Measurements from ENCODE around the gene BLNK.

BLNK gene

DNA sequence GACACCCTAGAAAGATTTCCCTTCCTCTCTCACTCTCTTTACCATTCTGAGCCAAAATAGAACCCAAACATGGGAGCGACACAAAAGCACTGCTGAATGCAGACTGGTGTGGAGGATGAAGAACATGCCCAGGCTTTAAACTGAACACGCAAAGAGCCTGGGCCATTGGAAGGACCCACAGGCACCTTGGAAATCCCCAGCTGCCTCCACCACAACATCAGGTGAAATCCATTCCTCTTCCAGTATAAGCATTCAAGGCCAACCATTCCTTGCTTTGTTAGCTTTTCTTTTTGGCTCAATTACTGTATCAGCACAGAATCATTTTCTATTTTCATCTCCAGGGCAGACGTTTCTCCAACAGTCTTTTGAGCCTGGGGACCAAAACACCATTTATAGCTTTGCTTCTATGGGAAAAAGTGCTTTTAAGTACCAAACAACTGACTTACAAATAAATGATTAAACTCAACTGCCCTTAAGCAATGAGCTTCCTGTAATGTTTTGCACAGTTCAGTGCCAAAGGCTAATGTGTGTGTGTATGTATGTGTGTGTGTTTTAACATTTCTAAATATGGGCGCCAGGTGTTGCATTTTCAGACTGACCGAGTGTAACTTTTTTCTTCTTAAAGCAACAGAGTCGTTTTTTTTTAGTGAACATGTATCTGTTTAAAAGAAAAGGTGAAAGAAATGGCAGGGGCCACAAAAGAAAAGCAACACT lies 16.2 kb upstream of the BLNK start:
- DNase-seq, result no peak

GRCh38 chr10:96285331-96285752 lies 14.0 kb upstream of the BLNK start:
- no peak for DNase-seq

DNA sequence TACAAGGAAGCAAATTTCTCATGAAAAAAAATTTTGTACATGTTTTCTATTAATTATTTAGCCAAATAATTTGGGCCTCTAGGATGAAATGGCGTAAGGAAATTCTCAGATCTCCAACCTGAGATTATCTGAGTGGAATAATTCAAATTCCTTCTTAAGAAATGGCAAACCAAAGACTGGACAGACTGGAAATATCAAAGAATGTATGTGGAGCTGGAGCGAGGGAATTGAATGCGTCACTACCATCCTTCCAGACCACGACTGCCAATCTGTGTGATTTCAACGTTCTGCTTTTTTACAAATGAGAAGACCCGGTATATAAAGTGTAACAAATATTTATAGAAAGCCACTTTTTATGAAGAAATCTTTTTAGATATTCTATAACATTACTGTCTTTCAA lies 12.4 kb upstream of the BLNK start:
- DNase-seq, result no peak

DNA sequence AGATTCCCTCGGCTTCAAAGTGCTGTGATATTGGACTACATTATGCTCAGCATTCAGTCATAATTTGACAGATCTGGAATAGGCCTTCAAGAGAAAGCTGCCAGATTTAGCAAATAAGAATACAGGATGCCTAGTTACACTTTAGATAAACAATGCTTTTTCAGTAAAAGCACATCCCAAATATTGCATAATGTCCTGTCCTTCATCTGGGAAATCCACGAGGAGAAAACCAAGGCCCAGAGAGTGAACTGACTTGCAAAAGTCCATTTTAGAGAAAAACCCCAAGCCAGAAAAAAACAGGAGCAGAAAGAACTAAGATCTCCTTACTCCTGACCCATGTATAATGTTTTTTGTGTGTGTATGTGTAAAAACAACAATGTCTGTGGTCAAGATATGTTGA lies 12.0 kb upstream of the BLNK start:
- no peak for DNase-seq

- no peak for DNase-seq
Observed at GRCh38 chr10:96281444-96282029, 10.2 kb upstream of the BLNK start.

GRCh38 chr10:96280859-96281258 lies 9.5 kb upstream of the BLNK start:
- no peak for DNase-seq

GRCh38 chr10:96279191-96279641 lies 7.8 kb upstream of the BLNK start:
- no peak for DNase-seq

DNA sequence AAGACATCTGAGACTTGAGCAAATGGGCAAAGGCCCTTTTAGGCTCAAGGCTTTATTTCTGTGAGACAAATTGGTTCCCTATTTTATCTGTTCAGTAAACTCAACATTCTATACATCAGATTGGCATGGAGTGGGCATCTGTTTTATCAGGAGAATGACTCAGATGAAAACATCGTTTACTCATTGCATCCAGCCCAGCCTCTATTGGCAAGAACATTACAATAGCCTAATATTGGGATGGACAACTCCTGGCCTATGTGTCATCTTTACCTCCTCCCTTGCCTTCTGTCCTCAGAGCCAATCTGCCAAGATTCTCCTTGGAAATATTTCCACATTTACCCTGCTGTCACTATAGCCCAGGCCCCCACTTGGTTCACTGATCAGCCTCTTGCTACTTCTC lies 5.5 kb upstream of the BLNK start:
- no peak for DNase-seq

- DNase-seq, result no peak
Observed at GRCh38 chr10:96276426-96276825, 5.1 kb upstream of the BLNK start.

DNA sequence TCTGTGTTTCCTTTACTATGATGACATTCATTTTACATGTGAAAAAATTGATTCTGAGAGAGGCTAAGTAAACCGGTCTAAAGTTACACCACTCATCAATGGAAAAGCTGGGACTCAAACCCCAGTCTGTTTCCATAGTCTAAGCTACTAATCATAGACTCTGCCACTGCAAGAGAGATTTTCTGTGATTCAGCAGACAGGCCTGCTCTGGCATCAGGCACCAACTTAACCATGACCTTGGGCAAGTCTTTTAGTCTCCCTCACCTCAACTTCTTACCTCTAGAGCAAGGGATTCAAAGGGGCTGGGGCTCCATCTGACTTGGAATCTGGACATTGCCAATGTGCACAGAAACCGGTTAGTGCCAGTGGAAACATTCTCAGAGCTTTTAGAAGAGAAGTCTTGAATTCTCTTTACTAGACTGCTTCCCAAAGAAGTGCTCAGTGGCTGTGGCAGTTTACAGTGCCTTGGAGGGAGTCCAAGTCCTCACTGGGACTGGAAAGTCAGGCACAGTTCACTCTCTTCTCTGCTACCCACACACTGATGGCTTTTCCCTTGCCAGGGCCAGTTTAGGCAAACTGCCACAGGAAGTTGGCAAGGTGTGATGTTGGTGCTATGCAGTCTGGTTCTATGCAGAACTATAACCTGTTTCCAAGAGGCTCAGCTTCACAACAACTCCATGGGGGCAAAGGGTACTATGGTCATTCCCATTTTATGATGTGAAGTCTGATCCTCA lies 4.5 kb upstream of the BLNK start:
- no peak for DNase-seq

- no peak for DNase-seq
Observed at GRCh38 chr10:96272316-96273280, 1.2 kb upstream of the BLNK start.

DNA sequence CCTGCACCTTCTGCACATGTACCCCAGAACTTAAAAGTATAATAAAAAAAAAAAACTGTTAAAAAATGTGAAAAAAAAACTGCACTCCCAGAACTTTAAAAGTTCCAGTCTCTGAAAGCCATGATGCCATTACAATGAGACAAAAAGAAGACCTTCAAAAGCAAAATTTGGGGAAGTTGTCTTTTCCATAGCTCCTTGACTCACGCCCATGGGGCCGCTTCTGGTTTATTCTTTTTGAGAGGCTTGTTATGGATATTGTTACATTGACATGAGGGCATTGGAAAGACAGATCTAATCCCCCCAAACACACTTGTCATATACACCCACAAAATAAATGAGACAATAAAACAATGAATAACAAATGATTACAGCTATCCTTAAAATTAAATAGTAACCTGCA lies 798 bp downstream of the BLNK start:
- no peak for DNase-seq

GRCh38 chr10:96269438-96270300 lies 1.7 kb downstream of the BLNK start:
- no peak for DNase-seq

- no peak for DNase-seq
Observed at GRCh38 chr10:96268341-96268909, 2.9 kb downstream of the BLNK start.

- no peak for DNase-seq
Observed at GRCh38 chr10:96267234-96267705, 4.1 kb downstream of the BLNK start.

GRCh38 chr10:96266118-96266770 lies 5.1 kb downstream of the BLNK start:
- DNase-seq, result no peak

DNA sequence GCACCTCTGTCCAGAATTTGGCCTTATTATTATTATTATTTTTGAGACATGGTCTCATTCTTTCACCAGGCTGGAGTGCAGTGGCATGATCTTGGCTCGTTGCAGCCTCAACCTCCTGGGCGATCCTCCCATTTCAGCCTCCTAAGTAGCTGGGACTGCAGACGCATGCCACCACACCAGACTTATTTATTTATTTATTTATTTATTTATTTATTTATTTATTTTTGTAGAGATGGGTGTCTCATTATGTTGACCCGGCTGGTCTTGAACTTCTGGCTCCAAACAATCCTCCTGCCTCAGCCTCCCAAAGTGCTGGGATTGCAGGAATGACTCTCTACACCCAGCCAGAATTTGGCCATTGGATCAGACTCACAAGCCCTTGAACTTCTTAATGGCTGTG lies 6.4 kb downstream of the BLNK start:
- no peak for DNase-seq

DNA sequence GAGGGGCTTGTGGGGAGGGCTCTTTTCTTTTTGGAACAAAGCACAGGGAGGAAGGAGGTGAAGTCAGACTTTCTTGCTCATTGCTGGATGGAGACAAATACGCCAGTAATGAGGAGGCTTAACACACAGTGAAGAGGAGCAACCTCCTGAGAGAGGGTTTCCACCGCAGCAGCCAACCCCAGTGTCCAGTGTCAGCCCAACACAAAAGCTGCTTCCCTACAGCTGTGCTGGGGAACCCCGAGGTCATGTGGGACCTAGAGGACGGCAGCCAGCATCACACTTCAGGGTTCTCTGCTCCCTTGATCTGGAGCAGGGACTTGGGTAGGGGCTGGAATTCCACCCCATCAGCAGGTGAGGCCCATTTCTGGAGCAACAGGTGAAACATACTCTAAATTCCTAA lies 7.7 kb downstream of the BLNK start:
- no peak for DNase-seq

DNA sequence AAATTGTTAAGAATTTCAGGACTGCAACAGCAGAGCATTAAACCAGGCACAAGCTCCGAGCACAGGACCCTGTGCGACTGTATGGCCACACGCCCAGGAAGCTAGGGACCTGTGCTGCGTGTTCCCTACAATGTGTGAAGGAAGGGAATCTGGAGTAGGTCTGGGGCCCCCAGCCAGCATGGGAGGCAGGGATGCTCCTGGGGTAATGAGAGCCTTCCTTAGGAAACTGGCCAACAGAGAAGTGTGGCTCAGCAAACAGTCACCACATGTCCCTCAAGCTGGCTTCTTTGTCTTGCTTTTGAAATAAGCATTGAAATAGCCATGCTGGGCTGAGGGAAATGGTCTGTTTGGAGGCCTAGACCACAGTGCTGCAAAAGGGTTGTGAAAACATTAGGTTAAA lies 8.2 kb downstream of the BLNK start:
- no peak for DNase-seq

DNA sequence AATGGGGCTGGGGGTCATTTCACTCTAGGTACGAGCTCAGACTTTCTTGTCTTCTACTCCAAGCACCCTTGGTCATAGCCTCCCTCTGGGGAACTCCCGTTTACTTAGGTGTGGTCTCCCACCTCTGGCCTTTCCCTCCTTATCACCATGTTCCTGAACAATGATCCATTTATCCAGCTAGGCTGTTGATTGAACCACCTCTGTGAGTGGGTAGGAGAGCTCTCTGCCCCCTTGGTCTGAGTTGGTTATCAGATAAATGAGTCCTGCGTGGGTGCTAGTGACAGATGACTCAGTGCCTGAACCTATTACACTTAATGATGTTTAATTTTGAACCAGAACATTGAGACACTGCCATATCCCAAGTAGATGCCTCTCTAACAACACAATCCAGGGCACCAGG lies 9.4 kb downstream of the BLNK start:
- DNase-seq, result no peak

GRCh38 chr10:96261132-96261531 lies 10.2 kb downstream of the BLNK start:
- no peak for DNase-seq
